Activated T-helper 17 cell treated with anti-CD3 and anti-CD28 coated beads, Interleukin-2, amount 50 U/mL, for 72 hours (primary cell): ENCODE measurements around the gene MAP3K14. TPM values are rescaled to one million over a fixed set of nuclear protein-coding genes. Genes with fewer than 3 reads are reported as not detected.
"Not testable (repeated sequence)": the region's sequence is repeated elsewhere in the genome, so short reads cannot be mapped to it uniquely, and the experiment has no call there.

Source experiments
- ATAC-seq: fragments of 150-1000 bp; cut with Tn5 transposase; replicated peaks from 2 replicates; pipeline ENCODE4 v1.10.0; 2021; ENCODE audit warnings: mild to moderate bottlenecking, moderate library complexity
- H3K27ac Mint-ChIP-seq: one replicate; pipeline ENCODE4 v1.8.0; 2022; ENCODE audit warnings: mixed read lengths
- H3K27me3 Mint-ChIP-seq: one replicate; pipeline ENCODE4 v1.8.0; 2022; ENCODE audit warnings: mixed read lengths
- H3K36me3 Mint-ChIP-seq: one replicate; pipeline ENCODE4 v1.8.0; 2022; ENCODE audit warnings: low read depth, mild to moderate bottlenecking, mixed read lengths
- H3K4me1 Mint-ChIP-seq: one replicate; pipeline ENCODE4 v1.8.0; 2022; ENCODE audit warnings: mixed read lengths
- H3K4me3 Mint-ChIP-seq: one replicate; pipeline ENCODE4 v1.8.0; 2022; ENCODE audit warnings: mild to moderate bottlenecking, mixed read lengths
- H3K9me3 Mint-ChIP-seq: one replicate; pipeline ENCODE4 v1.8.0; 2022; ENCODE audit warnings: mixed read lengths
- total RNA-seq, 2 donors: library from RNA; stranded (reverse); gene quantifications; one replicate each; pipeline ENCODE4 v1.2.3, GENCODE V29; 2022

The MAP3K14 gene
- total RNA-seq, 2 donors from 2014 or later = 36.3 to 49.5 TPM

DNA sequence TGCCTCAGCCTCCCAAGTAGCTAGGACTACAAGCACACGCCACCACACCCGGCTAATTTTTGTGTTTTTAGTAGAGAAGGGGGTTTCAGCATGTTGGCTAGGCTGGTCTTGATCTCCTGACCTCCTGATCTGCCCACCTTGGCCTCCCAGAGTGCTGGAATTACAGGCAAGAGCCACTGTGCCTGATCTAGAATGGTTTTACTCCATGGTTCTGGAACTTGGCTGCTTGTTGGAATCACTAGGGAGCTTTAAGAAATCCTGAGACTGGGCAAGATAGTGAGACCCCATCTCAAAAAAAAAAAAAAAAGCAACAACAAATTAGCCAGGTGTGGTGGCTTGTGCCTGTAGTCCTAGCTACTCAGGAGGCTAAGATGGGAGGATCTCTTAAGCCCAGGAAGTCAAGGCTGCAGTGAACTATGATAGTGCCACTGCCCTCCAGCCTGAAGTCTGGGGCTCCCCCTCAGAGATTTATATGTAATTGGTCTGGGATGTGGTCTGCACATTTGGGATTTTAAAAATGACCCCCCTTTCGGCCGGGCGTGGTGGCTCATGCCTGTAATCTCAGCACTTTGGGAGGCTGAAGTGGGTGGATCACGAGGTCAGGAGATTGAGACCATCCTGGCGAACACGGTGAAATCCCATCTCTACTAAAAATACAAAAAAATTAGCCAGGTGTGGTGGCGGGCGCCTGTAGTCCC lies 27.3 kb upstream of the MAP3K14 start:
- not testable (repeated sequence) for H3K36me3 Mint-ChIP-seq, H3K4me3 Mint-ChIP-seq, ATAC-seq, H3K9me3 Mint-ChIP-seq, H3K27ac Mint-ChIP-seq, H3K27me3 Mint-ChIP-seq, H3K4me1 Mint-ChIP-seq

DNA sequence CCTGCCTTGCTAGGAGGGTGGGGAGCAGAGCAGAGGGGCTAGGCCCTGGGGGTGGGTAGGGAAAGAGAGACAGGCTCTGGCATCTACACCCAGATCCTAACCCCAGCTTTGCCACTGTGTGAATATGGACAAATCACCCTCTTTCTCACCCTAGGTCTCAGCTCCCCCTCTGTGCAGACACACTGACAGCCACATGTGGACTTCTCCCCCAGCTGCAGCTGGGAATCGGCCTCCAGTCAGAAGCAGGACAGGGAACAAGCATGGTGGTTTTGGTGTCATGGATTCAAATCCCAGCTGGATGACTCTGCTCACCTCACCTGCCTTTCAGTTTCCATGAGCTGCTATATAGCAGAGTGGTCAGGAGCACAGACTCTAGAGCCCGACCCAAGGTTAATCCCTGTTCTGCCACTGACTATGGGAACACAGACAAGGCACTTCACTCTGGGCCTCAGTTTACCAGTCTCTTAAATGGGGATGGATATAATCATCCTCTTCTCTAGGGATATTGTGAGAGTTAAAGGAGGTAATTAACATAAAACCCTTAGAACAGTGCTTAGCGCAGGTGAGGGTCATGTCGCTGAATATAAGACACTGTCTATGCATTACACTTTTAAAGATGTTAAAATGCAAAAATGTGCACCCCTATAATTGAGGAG lies 26.2 kb upstream of the MAP3K14 start:
- no peak for ATAC-seq
- Mint-ChIP-seq H3K4me3 (no peak overlapping the region), H3K36me3 (no peaks in the 10 kb centered on the region), H3K4me1 (no peaks in the 10 kb centered on the region), H3K9me3 (no peaks in the 10 kb centered on the region), H3K27ac (no peak overlapping the region), H3K27me3 (peaks cover 3% of the 10 kb centered on the region)

DNA sequence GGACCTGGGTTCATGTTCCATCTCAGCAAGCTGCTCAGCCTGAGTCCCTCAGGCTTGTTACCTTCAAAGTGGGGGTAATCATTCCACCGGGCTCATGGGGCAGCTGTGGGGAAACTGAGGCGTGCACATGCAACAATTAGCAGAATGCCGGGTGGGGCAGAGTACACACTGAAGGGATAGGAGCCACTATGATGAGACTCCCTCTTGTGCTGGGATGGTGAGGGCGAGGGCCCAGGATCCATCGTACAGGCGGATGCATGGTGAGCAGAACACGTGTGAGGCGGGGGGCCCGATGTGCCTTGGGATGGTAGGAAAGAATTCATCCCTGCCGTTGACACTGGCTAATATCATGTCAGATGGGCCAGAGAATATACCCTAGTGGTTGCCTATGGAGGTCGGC lies 25.5 kb upstream of the MAP3K14 start:
- H3K36me3 Mint-ChIP-seq = no peaks in the 10 kb centered on the region
- H3K4me1 Mint-ChIP-seq = no peaks in the 10 kb centered on the region

DNA sequence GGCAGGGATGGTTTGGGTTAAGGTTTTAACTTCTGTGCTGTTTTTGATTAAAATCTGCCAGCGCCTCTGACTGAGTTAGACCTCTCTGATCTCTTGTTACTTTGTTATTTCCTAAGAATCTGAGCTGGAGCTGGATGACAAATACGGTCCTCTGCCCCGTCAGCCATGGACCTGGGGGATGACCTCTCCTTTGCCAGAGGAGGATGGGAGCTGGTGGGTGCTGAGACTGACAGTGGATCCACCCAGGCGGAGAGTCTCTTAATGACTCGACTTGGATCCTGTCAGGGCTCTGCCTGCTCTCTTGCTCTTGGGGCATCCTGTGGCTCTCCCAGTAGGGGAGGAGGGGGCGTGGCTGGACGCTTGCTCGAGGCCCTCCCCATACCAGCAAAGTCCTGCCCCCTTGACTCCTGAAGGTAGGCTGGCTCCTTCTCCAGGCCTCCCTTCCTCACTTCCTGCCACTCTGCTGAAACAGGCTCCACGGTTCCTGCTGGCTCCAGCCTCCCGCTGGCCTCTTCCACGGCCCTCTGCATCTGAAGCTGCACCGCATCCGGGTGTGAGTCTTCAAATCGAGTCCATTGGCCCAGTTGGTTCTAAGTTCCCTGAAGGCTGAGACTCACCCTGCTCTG lies 24.8 kb upstream of the MAP3K14 start:
- Mint-ChIP-seq H3K27ac (no peak overlapping the region), H3K4me3 (no peak overlapping the region), H3K9me3 (no peaks in the 10 kb centered on the region), H3K36me3 (no peaks in the 10 kb centered on the region), H3K4me1 (no peaks in the 10 kb centered on the region), H3K27me3 (peaks cover 3% of the 10 kb centered on the region)
- no peak for ATAC-seq

More for the DNA sequence above, 25.5 kb upstream of the MAP3K14 start:
- no peak for ATAC-seq
- Mint-ChIP-seq H3K9me3 (no peaks in the 10 kb centered on the region), H3K27ac (no peak overlapping the region), H3K4me3 (no peak overlapping the region), H3K27me3 (peaks cover 3% of the 10 kb centered on the region)

DNA sequence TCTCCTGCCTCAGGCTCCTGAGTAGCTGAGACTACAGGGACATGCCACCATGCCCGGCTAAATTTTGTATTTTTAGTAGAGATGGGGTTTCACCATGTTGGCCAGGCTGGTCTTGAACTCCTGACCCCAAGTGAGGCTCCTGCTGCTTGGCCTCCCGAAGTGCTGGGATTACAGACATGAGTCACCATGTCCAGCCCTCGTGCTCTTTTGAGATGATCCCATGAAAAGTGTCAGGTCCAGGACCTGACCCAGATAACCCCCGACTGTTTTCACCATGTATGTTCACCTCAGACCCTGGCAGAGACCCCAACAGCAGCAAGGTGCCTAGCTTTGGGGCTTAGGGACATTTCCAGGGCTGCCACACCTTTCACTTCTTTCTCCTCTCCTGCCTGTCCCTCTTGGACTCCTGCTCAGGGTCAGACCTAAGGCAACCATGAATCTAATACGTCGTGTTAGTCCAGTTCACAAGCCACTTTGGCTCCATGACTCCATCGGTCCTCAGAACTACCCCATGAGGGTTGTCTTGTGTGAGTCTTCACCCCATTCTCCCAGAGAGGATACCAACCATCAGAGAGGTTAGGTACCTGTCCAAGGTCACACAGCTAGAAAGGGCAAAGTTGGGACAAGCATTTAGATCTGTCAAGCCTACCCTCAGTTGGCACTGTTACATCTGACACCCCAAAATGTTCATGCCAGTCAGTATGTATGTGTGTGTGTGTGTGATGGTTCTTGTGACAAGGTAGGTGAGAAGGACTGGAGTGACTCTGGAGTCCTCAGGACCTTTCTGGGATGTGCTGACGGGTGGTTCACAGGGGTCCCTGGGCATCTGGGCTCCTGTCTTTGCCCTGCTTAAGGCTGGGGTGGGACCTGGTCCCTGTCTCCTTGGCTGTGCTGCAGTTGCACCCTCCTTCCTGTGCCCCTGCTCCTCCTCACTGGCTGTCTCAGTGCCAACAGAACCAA lies 23.1 kb upstream of the MAP3K14 start:
- Mint-ChIP-seq H3K27ac (peak overlapping the region; percentile 6), H3K9me3 (no peaks in the 10 kb centered on the region), H3K27me3 (peaks cover 3% of the 10 kb centered on the region), H3K36me3 (no peaks in the 10 kb centered on the region), H3K4me3 (no peak overlapping the region), H3K4me1 (no peaks in the 10 kb centered on the region)
- no peak for ATAC-seq

DNA sequence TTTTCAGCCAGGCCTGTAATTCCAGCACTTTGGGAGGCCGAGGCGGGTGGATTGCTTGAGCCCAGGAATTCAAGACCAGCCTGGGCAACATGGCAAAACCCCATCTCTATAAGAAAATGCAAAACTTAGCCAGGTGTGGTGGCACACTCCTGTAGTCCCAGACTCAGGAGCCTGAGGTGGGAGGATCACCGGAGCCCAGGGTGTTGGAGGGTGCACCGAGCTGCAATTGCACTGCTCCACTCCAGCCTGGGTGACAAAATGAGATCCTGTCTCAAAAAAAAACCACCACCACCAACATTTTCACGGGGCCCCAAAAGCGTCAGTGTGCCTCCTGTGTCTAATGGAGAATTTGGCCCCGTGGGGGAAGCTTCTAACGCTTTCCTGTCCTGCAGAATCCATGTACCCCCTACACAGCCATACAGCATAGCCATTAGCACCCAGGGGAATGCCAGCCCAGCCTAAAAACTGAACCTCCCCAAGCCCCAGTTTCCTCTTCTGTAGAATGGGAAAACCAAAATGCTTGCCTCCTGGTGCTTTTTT lies 22.2 kb upstream of the MAP3K14 start:
- Mint-ChIP-seq H3K4me1 (peaks cover 3% of the 10 kb centered on the region), H3K27ac (no peak overlapping the region), H3K27me3 (peaks cover 3% of the 10 kb centered on the region), H3K9me3 (no peaks in the 10 kb centered on the region), H3K36me3 (no peaks in the 10 kb centered on the region), H3K4me3 (no peak overlapping the region)
- ATAC-seq = no peak

DNA sequence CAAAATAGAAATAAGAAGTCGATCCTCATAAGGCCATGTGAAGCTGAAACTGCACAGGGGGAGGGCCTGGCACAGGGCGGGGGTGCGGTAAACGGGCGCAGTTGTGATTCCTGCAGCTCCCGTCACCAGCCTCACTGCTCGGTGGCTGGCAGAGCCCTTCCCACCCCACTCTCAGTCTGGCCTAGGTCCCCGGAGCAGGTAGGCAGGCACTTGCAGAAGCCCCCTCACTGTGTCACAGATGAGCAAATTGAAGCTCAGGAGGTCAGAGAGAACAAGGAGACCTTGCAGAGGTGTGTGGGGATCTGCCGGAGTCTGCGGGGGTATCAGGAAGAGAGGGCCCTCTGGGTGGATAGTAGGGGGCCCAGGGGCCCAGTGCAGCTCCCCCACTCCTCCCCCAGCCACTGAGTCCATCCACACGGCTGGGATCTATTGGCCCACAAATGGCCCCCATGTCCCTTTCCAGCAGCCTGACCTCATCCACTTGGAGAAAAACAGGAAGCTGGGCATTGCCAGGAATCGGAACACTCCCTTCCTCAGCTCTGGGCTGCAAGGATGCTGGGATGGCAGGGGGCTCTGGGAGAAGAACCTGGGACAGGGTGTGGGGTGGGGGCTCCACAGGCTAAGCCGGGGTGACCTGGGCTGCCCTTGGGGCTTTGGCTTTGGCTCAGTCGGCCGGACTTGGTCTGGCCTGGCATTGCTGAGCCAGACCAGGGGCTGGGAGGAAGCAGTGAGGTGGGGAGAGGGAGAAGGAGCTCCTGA lies 21.4 kb upstream of the MAP3K14 start:
- H3K9me3 Mint-ChIP-seq = no peaks in the 10 kb centered on the region
- no peak overlapping the region for H3K4me3 Mint-ChIP-seq
- ATAC-seq = no peak
- H3K27me3 Mint-ChIP-seq = peaks cover 3% of the 10 kb centered on the region
- H3K27ac Mint-ChIP-seq = no peak overlapping the region
- no peaks in the 10 kb centered on the region for H3K36me3 Mint-ChIP-seq
- peaks cover 3% of the 10 kb centered on the region for H3K4me1 Mint-ChIP-seq

DNA sequence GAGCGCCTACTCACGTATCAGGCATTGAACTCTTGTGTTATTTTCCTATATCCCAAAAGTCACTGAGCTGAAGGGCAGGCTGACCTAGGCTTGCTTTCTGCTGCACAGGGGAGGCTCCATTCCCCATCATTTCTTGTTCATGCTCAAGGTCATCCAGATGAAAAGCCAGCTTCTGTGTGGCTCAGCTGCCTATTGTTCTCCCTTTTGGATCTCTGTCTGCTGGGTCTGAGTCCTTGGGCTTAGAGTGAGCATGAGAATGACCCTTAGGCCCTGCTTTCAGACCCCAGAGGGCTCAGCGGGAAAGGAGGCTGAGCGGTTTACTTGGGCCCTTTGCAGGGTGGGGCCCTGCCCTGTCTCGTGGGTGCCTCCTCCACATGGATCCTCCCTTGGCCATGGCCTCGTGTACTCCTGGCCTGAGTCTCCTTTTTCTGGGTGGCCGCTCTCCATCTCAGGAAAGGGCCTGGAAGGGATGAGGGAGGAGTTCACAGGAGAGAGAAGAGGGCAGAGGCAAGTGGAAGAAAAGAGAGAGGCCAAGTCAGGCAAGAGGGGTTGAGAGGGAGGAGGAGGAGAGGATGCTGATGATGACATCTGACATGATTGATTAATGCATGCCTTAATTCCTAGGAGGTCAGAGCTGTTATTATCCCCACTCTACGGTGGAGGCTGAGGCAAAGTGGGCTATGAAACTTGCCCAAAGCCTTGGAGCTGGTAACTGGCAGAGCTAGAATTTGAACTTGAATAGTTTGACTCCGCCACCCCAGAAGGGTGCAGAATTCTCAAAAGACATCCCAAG lies 19.8 kb upstream of the MAP3K14 start:
- H3K4me1 Mint-ChIP-seq = peaks cover 3% of the 10 kb centered on the region
- H3K36me3 Mint-ChIP-seq = no peaks in the 10 kb centered on the region
- H3K27me3 Mint-ChIP-seq = peaks cover 3% of the 10 kb centered on the region
- peak overlapping the region; percentile 48 for H3K27ac Mint-ChIP-seq
- ATAC-seq = no peak
- no peaks in the 10 kb centered on the region for H3K9me3 Mint-ChIP-seq
- no peak overlapping the region for H3K4me3 Mint-ChIP-seq

DNA sequence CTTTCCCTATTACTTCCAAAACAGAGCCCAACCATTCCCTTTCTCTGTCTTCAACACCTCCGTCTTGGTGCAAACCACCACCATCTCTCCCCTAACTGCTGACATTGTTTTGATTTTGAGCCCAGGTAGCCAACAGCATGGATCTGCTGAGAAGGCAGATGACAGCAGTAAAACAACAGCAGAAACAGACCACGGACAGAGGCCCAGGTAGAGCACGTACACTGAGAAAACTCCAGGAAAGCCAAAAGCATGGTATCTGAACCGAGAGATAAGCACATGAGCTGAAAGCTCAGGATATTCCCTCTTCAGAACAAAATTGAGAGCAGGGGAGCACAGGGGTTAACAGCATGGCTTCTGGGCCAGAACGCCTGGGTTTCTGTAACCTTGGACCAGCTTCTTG lies 18.9 kb upstream of the MAP3K14 start:
- H3K27ac Mint-ChIP-seq = no peak overlapping the region
- H3K9me3 Mint-ChIP-seq = no peaks in the 10 kb centered on the region
- H3K4me1 Mint-ChIP-seq = peaks cover 3% of the 10 kb centered on the region
- H3K36me3 Mint-ChIP-seq = no peaks in the 10 kb centered on the region
- no peak for ATAC-seq
- H3K27me3 Mint-ChIP-seq = peaks cover 3% of the 10 kb centered on the region
- no peak overlapping the region for H3K4me3 Mint-ChIP-seq

DNA sequence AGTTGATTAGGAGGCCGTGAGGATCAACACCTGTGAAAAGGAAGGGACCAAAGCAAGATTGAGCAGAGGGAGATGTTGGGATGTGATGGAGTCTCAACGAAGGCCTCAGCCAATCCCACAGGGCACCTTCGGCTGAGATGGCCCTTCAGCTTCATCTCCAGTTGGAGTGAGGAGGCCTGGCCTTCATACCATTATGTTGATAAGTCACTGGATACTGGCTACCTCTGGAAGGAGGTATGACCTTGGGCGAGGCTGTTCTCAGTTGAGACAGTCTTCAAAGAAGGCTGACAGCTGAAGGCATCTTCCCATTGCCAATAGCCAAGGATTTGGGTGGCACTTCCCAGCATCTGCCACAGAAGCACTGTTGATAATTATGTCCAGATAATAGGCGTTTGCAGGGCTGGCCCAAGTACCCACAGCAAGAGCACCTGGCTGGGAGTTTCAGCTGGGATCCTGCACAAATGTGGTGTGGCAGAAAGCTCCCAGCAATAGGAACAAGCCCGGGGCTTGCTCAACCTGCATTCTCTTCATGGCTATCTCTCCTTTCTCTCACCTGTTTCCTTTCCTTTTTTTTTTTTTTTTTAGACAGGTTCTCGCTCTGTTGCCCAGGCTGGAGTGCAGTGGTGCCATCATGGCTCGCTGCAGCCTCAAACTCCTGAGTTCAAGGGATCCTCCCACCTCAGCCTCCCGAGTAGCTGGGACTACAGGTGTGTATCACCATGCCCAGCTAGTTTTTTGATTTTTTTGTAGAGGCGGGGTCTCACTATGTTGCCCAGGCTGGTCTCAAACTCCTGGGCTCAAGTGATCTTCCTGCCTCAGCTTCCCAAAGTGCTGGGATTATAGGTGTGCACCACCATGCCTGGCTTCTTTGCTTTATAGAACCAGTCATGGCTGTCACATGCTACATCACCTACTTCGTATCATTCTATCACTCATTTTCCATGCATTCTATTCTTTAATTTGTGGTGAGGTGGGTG lies 18.2 kb upstream of the MAP3K14 start:
- Mint-ChIP-seq H3K9me3 (no peaks in the 10 kb centered on the region), H3K4me1 (peaks cover 3% of the 10 kb centered on the region), H3K36me3 (no peaks in the 10 kb centered on the region), H3K27ac (peak overlapping the region; percentile 12), H3K27me3 (peaks cover 3% of the 10 kb centered on the region), H3K4me3 (no peak overlapping the region)
- ATAC-seq = no peak

DNA sequence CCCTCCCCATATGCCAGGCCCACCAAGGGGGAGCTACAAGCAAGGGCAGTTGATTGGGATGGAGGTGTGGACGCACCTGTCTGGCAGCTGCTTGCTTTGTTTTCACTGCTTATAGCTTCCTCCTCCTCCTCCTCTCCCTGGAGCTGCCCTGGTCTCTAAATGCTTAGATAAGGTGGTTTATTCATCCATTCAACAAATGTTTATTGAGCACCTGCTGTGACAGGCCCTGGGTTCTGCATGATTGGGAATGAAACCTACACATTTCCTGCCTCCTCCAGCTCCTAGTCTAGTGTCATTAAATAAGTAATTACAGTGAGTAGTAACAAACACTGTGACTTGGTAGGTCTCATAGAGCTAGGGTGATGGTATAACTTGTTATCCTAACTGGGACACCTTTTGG lies 17.4 kb upstream of the MAP3K14 start:
- H3K4me1 Mint-ChIP-seq = peaks cover 9% of the 10 kb centered on the region
- no peaks in the 10 kb centered on the region for H3K36me3 Mint-ChIP-seq
- no peak for ATAC-seq
- H3K27ac Mint-ChIP-seq = peak overlapping the region; percentile 12
- no peak overlapping the region for H3K4me3 Mint-ChIP-seq
- H3K27me3 Mint-ChIP-seq = no peaks in the 10 kb centered on the region
- no peaks in the 10 kb centered on the region for H3K9me3 Mint-ChIP-seq

DNA sequence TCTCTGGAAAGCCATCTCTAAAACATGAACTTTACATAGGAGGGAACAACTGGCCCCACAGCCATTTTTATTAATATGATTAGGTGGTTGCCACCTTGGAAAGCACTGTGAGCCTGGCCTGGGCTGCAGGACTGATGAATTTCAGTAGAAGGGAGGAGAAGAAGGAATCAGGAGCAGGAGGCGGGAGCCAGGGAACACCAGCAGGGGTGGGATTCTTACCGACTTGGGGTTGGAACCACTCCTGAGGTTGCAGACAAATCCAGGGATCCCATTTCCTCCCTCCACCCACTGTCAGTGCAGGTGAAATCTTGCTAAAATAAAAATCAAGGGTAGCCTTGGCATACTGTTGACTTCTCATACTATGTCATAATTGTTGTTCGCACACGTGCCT lies 16.9 kb upstream of the MAP3K14 start:
- Mint-ChIP-seq H3K36me3 (no peaks in the 10 kb centered on the region), H3K27ac (peak overlapping the region; percentile 12), H3K27me3 (no peaks in the 10 kb centered on the region), H3K9me3 (no peaks in the 10 kb centered on the region), H3K4me1 (peaks cover 9% of the 10 kb centered on the region), H3K4me3 (peak overlapping the region; percentile 15)
- ATAC-seq = no peak
